Right renal cortex interstitium (tissue), 3 donors: ENCODE data around the gene NMRK1. TPM values are rescaled to one million over a fixed set of nuclear protein-coding genes. Genes with fewer than 3 reads are reported as not detected.
A peak's percentile ranks its signal among the peaks of the same experiment; 100 is the strongest.

Experiments used
- DNase-seq, 3 donors: peaks; one replicate each; pipeline ENCODE4 v3.0.0-alpha.2; 2013; ENCODE audit warnings: low read depth in 3 of 3, low spot score in 2 of 3
- polyA plus RNA-seq, 3 donors: library from polyadenylated mRNA; unstranded; fragments of 120-200 nt; gene quantifications; one replicate each; pipeline ENCODE4 v1.2.1, GENCODE V29; 2013; ENCODE audit not compliant: insufficient read length in 3 of 3

Gene NMRK1
- polyA plus RNA-seq, 3 donors = 13.6 to 31.4 (median 25.6) TPM

GRCh38 chr9:75064307-75065025 lies 23.5 kb downstream of the NMRK1 start:
- DNase-seq = no peak

- DNase-seq = no peak
These were observed 24.2 kb downstream of the NMRK1 start for GRCh38 chr9:75063556-75064305.

GRCh38 chr9:75061169-75061568 lies 26.8 kb downstream of the NMRK1 start:
- no peak for DNase-seq

- DNase-seq = no peak
These were observed 33.5 kb downstream of the NMRK1 start for GRCh38 chr9:75054368-75055001.

- no peak for DNase-seq
These were observed 34.1 kb downstream of the NMRK1 start for GRCh38 chr9:75053869-75054268.

GRCh38 chr9:75051285-75051684 lies 36.7 kb downstream of the NMRK1 start:
- DNase-seq = no peak

- no peak for DNase-seq
These were observed 40.4 kb downstream of the NMRK1 start for GRCh38 chr9:75047506-75047905.

GRCh38 chr9:75046725-75047345 lies 41.1 kb downstream of the NMRK1 start:
- DNase-seq = no peak

- DNase-seq = no peak
These were observed 46.9 kb downstream of the NMRK1 start for GRCh38 chr9:75041041-75041440.

GRCh38 chr9:75039801-75040200 lies 48.2 kb downstream of the NMRK1 start:
- DNase-seq = no peak

GRCh38 chr9:75039009-75039408 lies 48.9 kb downstream of the NMRK1 start:
- no peak for DNase-seq

GRCh38 chr9:75036793-75037192 lies 51.2 kb downstream of the NMRK1 start:
- DNase-seq = no peak

- peak in 1 of 3 donors; percentile 15 for DNase-seq
These were observed 54.0 kb downstream of the NMRK1 start for GRCh38 chr9:75033791-75034473.

GRCh38 chr9:75027187-75028107 lies 60.5 kb downstream of the NMRK1 start:
- DNase-seq = peak; percentile 25 to 36 (median 33)

- no peak for DNase-seq
These were observed 64.1 kb downstream of the NMRK1 start for GRCh38 chr9:75023846-75024245.

GRCh38 chr9:75019654-75020053 lies 68.3 kb downstream of the NMRK1 start:
- DNase-seq = no peak

- no peak for DNase-seq
These were observed 68.9 kb downstream of the NMRK1 start for GRCh38 chr9:75019022-75019421.

- no peak for DNase-seq
These were observed 70.6 kb downstream of the NMRK1 start for GRCh38 chr9:75017378-75017777.

GRCh38 chr9:75013735-75014134 lies 74.2 kb downstream of the NMRK1 start:
- DNase-seq = no peak
